ENCODE results near the gene GPR45.

The GPR45 gene

GRCh38 chr2:105254531-105255210, 13.1 kb downstream of the GPR45 start:
- no peak for DNase-seq

- DNase-seq, result no peak
Measured at GRCh38 chr2:105255979-105256378, 14.4 kb downstream of the GPR45 start.

DNA sequence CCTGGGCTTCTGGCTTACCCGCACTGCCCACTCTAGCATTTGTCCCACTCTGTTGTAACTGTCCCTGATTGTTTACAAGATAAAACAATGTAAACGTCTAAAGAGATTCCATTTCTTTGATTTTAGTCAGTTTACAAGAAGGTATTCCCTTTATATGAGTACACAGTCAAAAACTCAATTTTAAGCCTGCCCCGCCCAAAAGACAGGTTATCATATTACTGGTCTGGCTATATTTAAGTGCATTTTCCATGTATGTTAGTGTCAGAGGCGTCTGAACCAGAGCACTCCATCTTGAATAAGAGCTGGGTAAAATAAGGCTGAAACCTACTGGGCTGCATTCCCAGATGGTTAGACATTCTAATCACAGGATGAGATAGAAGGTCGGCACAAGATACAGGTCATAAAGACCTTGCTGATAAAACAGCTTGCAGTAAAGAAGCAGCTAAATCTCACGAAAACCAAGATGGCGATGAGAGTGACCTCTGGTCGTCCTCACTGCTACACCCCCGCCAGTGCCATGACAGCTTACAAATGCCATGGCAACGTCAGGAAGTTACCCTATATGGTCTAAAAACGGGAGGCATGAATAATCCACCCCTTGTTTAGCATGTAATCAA, 15.0 kb downstream of the GPR45 start:
- DNase-seq, result no peak

GRCh38 chr2:105257981-105258380, 16.4 kb downstream of the GPR45 start:
- no peak for DNase-seq

DNA sequence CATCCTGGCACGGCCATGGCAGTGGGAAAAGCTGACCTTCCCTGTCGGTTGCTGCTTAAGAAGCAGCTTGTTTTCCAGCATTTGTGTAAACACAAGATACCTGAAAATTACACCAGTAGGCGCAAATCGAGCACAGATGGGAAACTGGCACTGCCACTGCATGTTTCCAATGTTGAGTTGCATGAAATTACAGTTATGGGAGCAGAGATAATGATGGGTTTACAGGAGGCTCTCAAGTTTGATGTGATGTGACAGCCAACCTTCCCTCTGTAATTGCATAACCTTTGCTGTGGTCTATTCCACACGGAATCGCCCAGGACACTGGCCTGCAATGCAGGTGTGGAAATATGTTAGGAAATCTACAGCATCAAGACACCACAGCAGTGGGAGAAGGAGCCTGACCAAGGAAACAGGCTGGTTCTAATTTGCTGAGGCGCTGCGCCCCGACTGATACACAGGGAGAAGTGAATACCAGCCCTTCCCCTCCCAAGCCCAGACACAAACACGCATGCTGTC, 17.4 kb downstream of the GPR45 start:
- no peak for DNase-seq

DNA sequence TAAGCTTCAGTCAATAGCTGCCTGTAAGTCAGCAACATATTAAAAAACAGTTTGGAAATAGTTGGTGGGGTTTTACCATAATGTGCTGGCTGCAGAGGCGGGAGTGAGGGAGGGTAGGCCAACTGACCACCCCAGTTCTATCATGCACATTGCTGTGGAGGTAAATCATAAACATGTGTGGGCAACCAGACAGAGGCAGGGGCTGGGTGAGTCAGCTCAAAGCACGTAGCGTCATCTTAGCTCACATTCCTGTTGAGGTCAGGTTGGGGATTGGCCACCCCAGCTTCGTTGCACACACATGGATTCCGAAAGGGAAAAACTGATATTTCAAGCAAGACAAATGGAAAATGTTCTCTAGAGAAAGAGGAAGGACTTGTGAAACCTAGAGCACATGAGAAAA, 19.5 kb downstream of the GPR45 start:
- DNase-seq, result no peak

GRCh38 chr2:105262651-105263091, 21.1 kb downstream of the GPR45 start:
- no peak for DNase-seq

- no peak for DNase-seq
Measured at GRCh38 chr2:105269426-105269825, 27.9 kb downstream of the GPR45 start.

- DNase-seq, result no peak
Measured at GRCh38 chr2:105271393-105272045, 30.0 kb downstream of the GPR45 start.

DNA sequence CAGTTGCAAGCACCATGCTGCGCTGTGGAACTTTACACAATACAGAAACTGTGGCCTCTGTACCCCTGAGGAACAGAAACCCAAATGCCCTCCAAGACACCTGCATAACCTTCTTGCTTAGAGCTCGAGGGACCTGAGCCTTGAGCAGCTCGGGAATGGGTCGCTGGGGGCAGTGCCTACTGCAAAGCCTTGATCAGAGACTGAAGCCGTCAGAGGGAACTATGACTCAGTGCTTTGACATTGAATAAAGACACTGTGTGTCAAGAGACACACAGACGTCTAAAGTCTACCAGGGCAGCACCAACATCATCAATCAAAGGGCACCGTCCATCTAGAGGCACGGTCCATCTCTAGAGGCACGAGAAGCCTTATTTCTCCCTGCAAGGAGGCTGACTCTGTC, 30.6 kb downstream of the GPR45 start:
- DNase-seq, result no peak

- DNase-seq, result no peak
Measured at GRCh38 chr2:105274046-105274445, 32.5 kb downstream of the GPR45 start.

- no peak for DNase-seq
Measured at GRCh38 chr2:105278654-105279053, 37.1 kb downstream of the GPR45 start.

DNA sequence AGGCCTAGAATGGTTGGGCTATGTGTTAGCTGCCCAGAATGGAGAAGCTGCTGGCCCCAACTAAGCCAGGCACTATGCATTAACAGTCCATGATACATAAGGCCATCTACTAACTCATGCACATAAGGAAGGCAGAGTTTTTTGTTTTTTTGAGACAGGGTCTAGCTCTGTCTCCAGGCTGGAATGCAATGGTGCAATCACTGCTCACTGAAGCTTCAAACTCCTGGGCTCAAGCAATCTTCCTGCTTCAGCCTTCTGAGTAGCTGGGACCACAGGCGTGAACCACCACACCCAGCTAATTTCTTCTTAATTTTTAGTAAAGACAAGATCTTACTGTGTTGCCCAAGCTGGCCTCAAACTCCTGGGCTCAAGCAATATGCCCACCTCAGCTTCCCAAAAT, 37.6 kb downstream of the GPR45 start:
- DNase-seq, result no peak

GRCh38 chr2:105280281-105280680, 38.7 kb downstream of the GPR45 start:
- DNase-seq, result no peak

DNA sequence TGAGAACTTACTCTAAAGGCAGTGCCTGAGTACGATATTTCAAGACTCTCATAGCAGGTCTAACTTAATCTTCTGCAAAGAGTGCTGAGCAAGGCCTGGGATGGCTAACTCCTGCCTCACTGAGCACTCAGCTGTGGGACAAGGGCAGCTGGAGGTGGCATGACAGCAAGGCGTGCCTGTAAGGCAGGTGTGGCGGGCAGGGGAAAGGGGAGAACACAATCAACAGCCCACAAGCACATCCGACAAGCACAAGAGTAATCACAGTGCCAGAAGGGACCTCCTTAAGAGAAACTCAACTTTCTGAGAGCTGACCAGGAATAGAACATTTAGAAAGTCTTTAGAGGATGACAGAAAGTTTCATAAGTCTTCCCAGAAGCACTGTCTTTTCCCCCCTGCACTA, 42.0 kb downstream of the GPR45 start:
- no peak for DNase-seq

GRCh38 chr2:105287692-105288091, 46.1 kb downstream of the GPR45 start:
- no peak for DNase-seq

- DNase-seq, result no peak
Measured at GRCh38 chr2:105288133-105288532, 46.6 kb downstream of the GPR45 start.

- DNase-seq, result no peak
Measured at GRCh38 chr2:105290981-105291660, 49.6 kb downstream of the GPR45 start.

GRCh38 chr2:105291981-105292380, 50.4 kb downstream of the GPR45 start:
- no peak for DNase-seq
